Stomach (tissue), 4 donors: ENCODE measurements around the gene DIDO1.

Experiments used
- CTCF ChIP-seq, 7 experiments: fragments of 450-650 bp in 4 of 7; fragments of 200-600 bp in 3 of 7; sonication (generic) in 3 of 7; IDR thresholded peaks; one replicate each; pipeline ENCODE4 v1.5.1; 2016 to 2019; ENCODE audit warnings: antibody characterized with exemption in 7 of 7, control low read depth in 2 of 7, mild to moderate bottlenecking in 1 of 7
- EP300 ChIP-seq: sonication (generic); formaldehyde crosslinking; IDR thresholded peaks from one replicate; pipeline ENCODE4 v1.6.1; 2017; ENCODE audit warnings: antibody characterized with exemption
- POLR2A ChIP-seq, 4 donors: fragments of 450-650 bp; IDR thresholded peaks; one replicate each; pipeline ENCODE4 v1.6.1; 2016; ENCODE audit warnings: antibody characterized with exemption in 4 of 4, control low read depth in 2 of 4, mild to moderate bottlenecking in 1 of 4, moderate library complexity in 1 of 4
- POLR2AphosphoS5 ChIP-seq, 3 donors: sonication (generic); formaldehyde crosslinking; IDR thresholded peaks; one replicate each; pipeline ENCODE4 v1.6.1; 2016; ENCODE audit warnings: antibody characterized with exemption in 3 of 3

GRCh38 chr20:62906209-62906608 is 20.1 kb downstream of the DIDO1 start:
- TF ChIP-seq CTCF (IDR thresholded peaks at IDR 0.05) (no peak), POLR2A (IDR thresholded peaks at IDR 0.05) (no peak), POLR2AphosphoS5 (IDR thresholded peaks at IDR 0.05) (no peak), EP300 (no peak)
